Measurements from ENCODE around the gene GCNT1. TPM values are rescaled to one million over a fixed set of nuclear protein-coding genes. Genes with fewer than 3 reads are reported as not detected.

GCNT1 gene
- total RNA-seq, 1 donor from 2014 or later = 33.7 TPM

DNA sequence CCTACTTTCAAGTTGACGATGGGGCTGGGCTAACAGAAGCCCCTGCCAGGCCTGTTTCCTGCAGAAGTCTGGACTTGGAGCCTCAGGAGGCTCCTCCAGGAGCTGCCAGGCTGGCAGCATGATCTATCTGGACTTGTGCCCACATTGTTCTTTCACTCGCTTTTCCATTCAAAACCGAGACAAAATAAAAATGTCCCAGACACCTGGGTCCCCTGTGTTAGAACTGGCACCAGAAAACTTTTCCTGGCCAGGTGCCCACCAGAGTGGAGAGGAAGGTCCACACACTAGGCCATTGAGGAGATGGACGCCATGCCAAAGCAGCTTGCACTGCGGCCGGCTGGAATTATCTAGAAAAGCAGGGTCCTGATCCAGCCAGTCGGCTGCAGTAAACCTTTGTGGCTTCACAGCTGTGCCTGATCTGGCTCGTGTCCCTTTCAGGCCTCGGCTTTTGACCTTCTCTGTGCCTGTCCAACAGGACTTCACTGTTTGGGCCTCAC lies 78.2 kb downstream of the GCNT1 start:
- no peaks in the 10 kb centered on the region for H3K9me3 Mint-ChIP-seq (ENCODE audit: unreplicated experiment)
- H3K4me1 Mint-ChIP-seq (ENCODE audit: unreplicated experiment) = peaks cover 4% of the 10 kb centered on the region
- no peak overlapping the region for H3K27ac Mint-ChIP-seq (ENCODE audit: unreplicated experiment)
- H3K27me3 Mint-ChIP-seq (ENCODE audit: unreplicated experiment) = no peaks in the 10 kb centered on the region
- TF ChIP-seq, protein P1, sequence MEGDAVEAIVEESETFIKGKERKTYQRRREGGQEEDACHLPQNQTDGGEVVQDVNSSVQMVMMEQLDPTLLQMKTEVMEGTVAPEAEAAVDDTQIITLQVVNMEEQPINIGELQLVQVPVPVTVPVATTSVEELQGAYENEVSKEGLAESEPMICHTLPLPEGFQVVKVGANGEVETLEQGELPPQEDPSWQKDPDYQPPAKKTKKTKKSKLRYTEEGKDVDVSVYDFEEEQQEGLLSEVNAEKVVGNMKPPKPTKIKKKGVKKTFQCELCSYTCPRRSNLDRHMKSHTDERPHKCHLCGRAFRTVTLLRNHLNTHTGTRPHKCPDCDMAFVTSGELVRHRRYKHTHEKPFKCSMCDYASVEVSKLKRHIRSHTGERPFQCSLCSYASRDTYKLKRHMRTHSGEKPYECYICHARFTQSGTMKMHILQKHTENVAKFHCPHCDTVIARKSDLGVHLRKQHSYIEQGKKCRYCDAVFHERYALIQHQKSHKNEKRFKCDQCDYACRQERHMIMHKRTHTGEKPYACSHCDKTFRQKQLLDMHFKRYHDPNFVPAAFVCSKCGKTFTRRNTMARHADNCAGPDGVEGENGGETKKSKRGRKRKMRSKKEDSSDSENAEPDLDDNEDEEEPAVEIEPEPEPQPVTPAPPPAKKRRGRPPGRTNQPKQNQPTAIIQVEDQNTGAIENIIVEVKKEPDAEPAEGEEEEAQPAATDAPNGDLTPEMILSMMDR (IDR thresholded peaks at IDR 0.05; ENCODE audit: unreplicated experiment) = no peak
- no peak overlapping the region for H3K4me3 Mint-ChIP-seq (ENCODE audit: unreplicated experiment)
- no peak for DNase-seq (ENCODE audit: low spot score)
- no peaks in the 10 kb centered on the region for H3K36me3 Mint-ChIP-seq (ENCODE audit: low read depth, unreplicated experiment)

DNA sequence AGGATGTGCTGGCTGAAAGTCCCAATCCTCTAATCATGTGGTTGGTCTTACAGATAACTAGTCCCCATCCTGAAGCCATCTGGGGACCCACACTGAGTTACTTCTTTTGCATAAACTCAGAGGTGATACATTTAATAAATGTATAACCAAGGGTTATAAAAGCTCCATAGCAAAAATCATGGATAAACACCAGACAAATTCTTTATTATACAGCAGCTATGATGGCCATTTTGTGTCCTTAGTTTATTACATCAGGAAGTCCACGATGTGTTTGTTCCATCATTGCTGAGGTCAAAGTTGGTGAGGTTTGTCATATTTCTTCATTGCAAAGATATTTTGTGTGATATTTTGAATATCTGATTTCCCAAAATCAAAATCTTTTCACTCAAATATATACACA lies 80.2 kb downstream of the GCNT1 start:
- Mint-ChIP-seq H3K36me3 (ENCODE audit: low read depth, unreplicated experiment) (no peaks in the 10 kb centered on the region), H3K4me3 (ENCODE audit: unreplicated experiment) (no peak overlapping the region), H3K27me3 (ENCODE audit: unreplicated experiment) (no peaks in the 10 kb centered on the region), H3K4me1 (ENCODE audit: unreplicated experiment) (peaks cover 4% of the 10 kb centered on the region), H3K9me3 (ENCODE audit: unreplicated experiment) (no peaks in the 10 kb centered on the region), H3K27ac (ENCODE audit: unreplicated experiment) (no peak overlapping the region)
- TF ChIP-seq, protein P1 (IDR thresholded peaks at IDR 0.05; ENCODE audit: unreplicated experiment) = no peak
- no peak for DNase-seq (ENCODE audit: low spot score)

- peaks cover 1% of the 10 kb centered on the region for H3K27me3 Mint-ChIP-seq (ENCODE audit: unreplicated experiment)
- H3K9me3 Mint-ChIP-seq (ENCODE audit: unreplicated experiment) = no peaks in the 10 kb centered on the region
- H3K27ac Mint-ChIP-seq (ENCODE audit: unreplicated experiment) = no peak overlapping the region
- H3K36me3 Mint-ChIP-seq (ENCODE audit: low read depth, unreplicated experiment) = no peaks in the 10 kb centered on the region
- H3K4me3 Mint-ChIP-seq (ENCODE audit: unreplicated experiment) = no peak overlapping the region
- DNase-seq (ENCODE audit: low spot score) = no peak
- H3K4me1 Mint-ChIP-seq (ENCODE audit: unreplicated experiment) = peaks cover 4% of the 10 kb centered on the region
- TF ChIP-seq, protein P1 (IDR thresholded peaks at IDR 0.05; ENCODE audit: unreplicated experiment) = no peak
These were observed 83.4 kb downstream of the GCNT1 start for GRCh38 chr9:76542360-76542759.

GRCh38 chr9:76545191-76545590 lies 86.2 kb downstream of the GCNT1 start:
- DNase-seq (ENCODE audit: low spot score) = no peak
- Mint-ChIP-seq H3K36me3 (ENCODE audit: low read depth, unreplicated experiment) (no peaks in the 10 kb centered on the region), H3K9me3 (ENCODE audit: unreplicated experiment) (no peaks in the 10 kb centered on the region), H3K4me1 (ENCODE audit: unreplicated experiment) (no peaks in the 10 kb centered on the region), H3K27me3 (ENCODE audit: unreplicated experiment) (peaks cover 1% of the 10 kb centered on the region), H3K27ac (ENCODE audit: unreplicated experiment) (no peak overlapping the region), H3K4me3 (ENCODE audit: unreplicated experiment) (no peak overlapping the region)
- TF ChIP-seq, protein P1 (IDR thresholded peaks at IDR 0.05; ENCODE audit: unreplicated experiment) = no peak

DNA sequence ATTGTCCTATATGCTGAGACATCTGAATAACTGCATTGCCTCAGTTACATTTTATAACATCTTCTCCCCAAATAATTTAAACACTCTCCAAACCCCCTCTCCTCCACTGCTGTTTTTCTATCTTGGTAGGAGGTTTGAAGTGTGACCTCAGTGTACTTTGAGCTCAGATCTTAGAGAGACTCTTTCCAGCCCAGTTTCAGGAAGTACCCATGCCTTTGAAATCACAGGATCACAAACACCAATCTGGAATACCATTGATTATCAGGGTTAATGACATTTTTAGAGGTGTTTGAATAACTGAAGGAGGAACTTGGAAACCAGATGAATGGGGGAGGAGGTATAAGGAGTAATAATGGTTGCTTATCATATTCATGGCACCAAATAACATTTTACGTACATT lies 93.2 kb downstream of the GCNT1 start:
- H3K9me3 Mint-ChIP-seq (ENCODE audit: unreplicated experiment) = no peaks in the 10 kb centered on the region
- TF ChIP-seq, protein P1 (IDR thresholded peaks at IDR 0.05; ENCODE audit: unreplicated experiment) = no peak
- H3K4me3 Mint-ChIP-seq (ENCODE audit: unreplicated experiment) = no peak overlapping the region
- H3K36me3 Mint-ChIP-seq (ENCODE audit: low read depth, unreplicated experiment) = no peaks in the 10 kb centered on the region
- no peak overlapping the region for H3K27ac Mint-ChIP-seq (ENCODE audit: unreplicated experiment)
- no peak for DNase-seq (ENCODE audit: low spot score)
- H3K27me3 Mint-ChIP-seq (ENCODE audit: unreplicated experiment) = peaks cover 1% of the 10 kb centered on the region
- H3K4me1 Mint-ChIP-seq (ENCODE audit: unreplicated experiment) = no peaks in the 10 kb centered on the region
